HepG2 (cell line): ENCODE results near the gene IARS2. TPM values are rescaled to one million over a fixed set of nuclear protein-coding genes. Genes with fewer than 3 reads are reported as not detected.

ENCODE experiments used
- ARID5B ChIP-seq: IDR thresholded peaks from 2 replicates; pipeline ENCODE4 v1.4.0; 2020; ENCODE audit warnings: mild to moderate bottlenecking, missing genetic modification reagents
- EP300 ChIP-seq, 3 experiments: sonication (generic) in 1 of 3; formaldehyde crosslinking in 1 of 3; IDR thresholded peaks; 2 replicates each; pipeline versions ENCODE4 v1.5.1 to v1.6.1; 2011 to 2020; ENCODE audit warnings: low read depth in 2 of 3, low read length in 2 of 3, borderline replicate concordance in 1 of 3, improper control_type of control experiment in 1 of 3, mild to moderate bottlenecking in 1 of 3, missing genetic modification reagents in 1 of 3, moderate library complexity in 1 of 3
- FOXA1 ChIP-seq, 2 experiments: fragments of 450-650 bp in 1 of 2; sonication (generic) in 1 of 2; formaldehyde crosslinking in 1 of 2; IDR thresholded peaks; 2 replicates each; pipeline versions ENCODE4 v1.4.0 to v1.6.1; 2016 to 2020; ENCODE audit warnings: missing genetic modification reagents in 1 of 2
- GABPA ChIP-seq, 2 experiments: IDR thresholded peaks; 2 replicates each; pipeline ENCODE4 v1.6.1; 2011 to 2016; ENCODE audit warnings: low read depth in 2 of 2, low read length in 1 of 2, missing biosample characterization in 1 of 2, missing genetic modification characterization in 1 of 2
- KLF9 ChIP-seq: IDR thresholded peaks from 2 replicates; pipeline ENCODE4 v1.6.1; 2016; ENCODE audit warnings: low read depth
- NPAS2 ChIP-seq: sonication (generic); formaldehyde crosslinking; IDR thresholded peaks from 2 replicates; pipeline ENCODE4 v1.8.0; 2022; ENCODE audit warnings: mild to moderate bottlenecking, missing genetic modification reagents, borderline replicate concordance
- PRDM15 ChIP-seq: sonication (generic); formaldehyde crosslinking; IDR thresholded peaks from 2 replicates; pipeline ENCODE4 v1.4.0; 2020; ENCODE audit warnings: missing genetic modification reagents
- PRMT3 ChIP-seq: sonication (generic); formaldehyde crosslinking; IDR thresholded peaks from 2 replicates; pipeline ENCODE4 v1.8.1; 2022; ENCODE audit warnings: low read depth, mild to moderate bottlenecking, moderate library complexity, missing genetic modification reagents, borderline replicate concordance
- RBM22 ChIP-seq: fragments of 200-400 bp; formaldehyde crosslinking; optimal IDR thresholded peaks from 2 replicates; pipeline ENCODE3; 2017; ENCODE audit warnings: mild to moderate bottlenecking, low read length, moderate library complexity
- SALL1 ChIP-seq: sonication (generic); formaldehyde crosslinking; IDR thresholded peaks from 2 replicates; pipeline ENCODE4 v1.8.0; 2022; ENCODE audit warnings: mild to moderate bottlenecking, missing genetic modification reagents
- TGIF2 ChIP-seq: IDR thresholded peaks from 2 replicates; pipeline ENCODE4 v1.6.1; 2016; ENCODE audit warnings: control low read depth, missing compliant biosample characterization
- ZFP36L1 ChIP-seq: sonication (generic); formaldehyde crosslinking; IDR thresholded peaks from 2 replicates; pipeline ENCODE4 v1.8.0; 2022; ENCODE audit warnings: mild to moderate bottlenecking, missing genetic modification reagents, moderate library complexity
- ZMAT5 ChIP-seq: sonication (generic); formaldehyde crosslinking; IDR thresholded peaks from 2 replicates; pipeline ENCODE4 v1.5.0; 2020; ENCODE audit warnings: mild to moderate bottlenecking, low read depth, missing genetic modification reagents, borderline replicate concordance
- ZNF124 ChIP-seq: sonication (generic); formaldehyde crosslinking; IDR thresholded peaks from 2 replicates; pipeline ENCODE4 v1.4.0; 2020; ENCODE audit warnings: missing genetic modification reagents
- ZNF383 ChIP-seq: sonication (generic); formaldehyde crosslinking; IDR thresholded peaks from 2 replicates; pipeline ENCODE4 v1.4.0; 2020; ENCODE audit warnings: missing genetic modification reagents, mild to moderate bottlenecking, borderline replicate concordance
- ZNF749 ChIP-seq: sonication (generic); formaldehyde crosslinking; IDR thresholded peaks from 2 replicates; pipeline ENCODE4 v1.8.0; 2022; ENCODE audit warnings: mild to moderate bottlenecking, missing genetic modification reagents, moderate library complexity, borderline replicate concordance
- ZNF761 ChIP-seq: sonication (generic); formaldehyde crosslinking; conservative IDR thresholded peaks from 2 replicates; pipeline ENCODE4 v1.4.0; 2020; ENCODE audit warnings: mild to moderate bottlenecking, missing genetic modification reagents
- ZNF883 ChIP-seq: sonication (generic); formaldehyde crosslinking; IDR thresholded peaks from 2 replicates; pipeline ENCODE4 v1.5.1; 2020; ENCODE audit warnings: mild to moderate bottlenecking, missing genetic modification reagents; ENCODE audit errors: not compliant biosample characterization
- ZSCAN9 ChIP-seq: IDR thresholded peaks from 2 replicates; pipeline ENCODE4 v1.6.1; 2016; ENCODE audit warnings: borderline replicate concordance
- polyA plus RNA-seq, 8 experiments: library from polyadenylated mRNA; depleted of rRNA in 3 of 8; stranded (reverse) in 7 of 8; unstranded in 1 of 8; fragments of >200 nt; fragmentation: Illumina TruSeq in 4 of 8; extraction: Trizol in 4 of 8; gene quantifications; 2 replicates each; pipeline versions ENCODE4 v1.2.1 to v1.2.3, GENCODE V29; 2011 to 2016; ENCODE audit warnings: low read depth in 4 of 8, missing spikeins in 1 of 8, mixed read lengths in 1 of 8; ENCODE audit not compliant: insufficient read depth in 1 of 8
- total RNA-seq, 5 experiments: library from RNA; depleted of rRNA; stranded (reverse); fragments of >200 nt; fragmentation: Illumina TruSeq; extraction: Trizol; gene quantifications; 2 replicates each; pipeline ENCODE4 v1.2.3, GENCODE V29; 2016; ENCODE audit warnings: low read depth in 1 of 5

The IARS2 gene
- total and polyA plus RNA-seq, 2 of the 13 experiments (the other 11 are each of a cell fraction or from before 2014, with no cell fraction given), result 28.6 to 122 TPM

- TF ChIP-seq PRDM15 (peak; percentile 97; the same call in 1 of the 2 replicates), ZFP36L1 (CRISPR knock-in tag) (no peak; the same call in 1 of the 2 replicates), ZNF883 (CRISPR knock-in tag) (peak; percentile 63), GABPA (IDR thresholded peaks at IDR 0.05; ENCODE audit: low read depth, low read length) (peak; percentile 63), GABPA (CRISPR knock-in tag; IDR thresholded peaks at IDR 0.05; ENCODE audit: low read depth) (peak; percentile 77), ARID5B (CRISPR knock-in tag) (no peak; the same call in 1 of the 2 replicates), NPAS2 (CRISPR knock-in tag) (no peak), ZNF383 (no peak), TGIF2 (peak; percentile 47; the same call in 1 of the 2 replicates), ZMAT5 (CRISPR knock-in tag) (no peak), ZSCAN9 (CRISPR knock-in tag) (peak; percentile 67; the same call in 1 of the 2 replicates), PRMT3 (CRISPR knock-in tag) (no peak), KLF9 (CRISPR knock-in tag) (peak; percentile 81; the same call in 1 of the 2 replicates), EP300 (IDR thresholded peaks at IDR 0.05; ENCODE audit: low read depth in 2 of 2, low read length in 2 of 2) (0 out of 4 replicates have a peak, but pooled peaks of 1 of the 2 experiments have one; percentile 8), EP300 (CRISPR knock-in tag; IDR thresholded peaks at IDR 0.05; ENCODE audit: borderline replicate concordance) (no peak), ZNF761 (CRISPR knock-in tag) (0 out of 2 replicates have a peak, but pooled peaks have one; percentile 36), RBM22 (no peak), ZNF124 (CRISPR knock-in tag) (no peak), FOXA1 (IDR thresholded peaks at IDR 0.05) (no peak), FOXA1 (CRISPR knock-in tag; IDR thresholded peaks at IDR 0.05) (no peak), ZNF749 (CRISPR knock-in tag) (0 out of 2 replicates have a peak, but pooled peaks have one; percentile 65), SALL1 (CRISPR knock-in tag) (peak; percentile 55; the same call in 1 of the 2 replicates)
Measured at GRCh38 chr1:220094016-220094911, at the start of gene IARS2 (continued).
